GM06990 (cell line): Measurements from ENCODE around the gene KIF3A.

ENCODE experiments used
- DNase-seq: peaks from one replicate; pipeline ENCODE4 v3.0.0-alpha.2; 2011; ENCODE audit not compliant: insufficient read length; ENCODE audit errors: extremely low read depth
- H3K27me3 ChIP-seq: replicated peaks from 2 replicates; pipeline ENCODE4 v1.6.0; 2011; ENCODE audit warnings: low read length; ENCODE audit not compliant: control insufficient read depth, insufficient read depth
- H3K36me3 ChIP-seq: 2 replicates; pipeline ENCODE4 v1.5.1; 2011; ENCODE audit warnings: low read length; ENCODE audit not compliant: control insufficient read depth, insufficient read depth
- H3K4me3 ChIP-seq: replicated peaks from 2 replicates; pipeline ENCODE4 v1.5.1; 2011; ENCODE audit warnings: low read depth, mild to moderate bottlenecking, control low read depth, low read length
- CTCF ChIP-seq: IDR thresholded peaks from 2 replicates; pipeline ENCODE4 v1.5.1; 2011; ENCODE audit warnings: low read length, control low read depth, mild to moderate bottlenecking, inconsistent platforms; ENCODE audit not compliant: insufficient read depth, poor library complexity, severe bottlenecking

The KIF3A gene

DNA sequence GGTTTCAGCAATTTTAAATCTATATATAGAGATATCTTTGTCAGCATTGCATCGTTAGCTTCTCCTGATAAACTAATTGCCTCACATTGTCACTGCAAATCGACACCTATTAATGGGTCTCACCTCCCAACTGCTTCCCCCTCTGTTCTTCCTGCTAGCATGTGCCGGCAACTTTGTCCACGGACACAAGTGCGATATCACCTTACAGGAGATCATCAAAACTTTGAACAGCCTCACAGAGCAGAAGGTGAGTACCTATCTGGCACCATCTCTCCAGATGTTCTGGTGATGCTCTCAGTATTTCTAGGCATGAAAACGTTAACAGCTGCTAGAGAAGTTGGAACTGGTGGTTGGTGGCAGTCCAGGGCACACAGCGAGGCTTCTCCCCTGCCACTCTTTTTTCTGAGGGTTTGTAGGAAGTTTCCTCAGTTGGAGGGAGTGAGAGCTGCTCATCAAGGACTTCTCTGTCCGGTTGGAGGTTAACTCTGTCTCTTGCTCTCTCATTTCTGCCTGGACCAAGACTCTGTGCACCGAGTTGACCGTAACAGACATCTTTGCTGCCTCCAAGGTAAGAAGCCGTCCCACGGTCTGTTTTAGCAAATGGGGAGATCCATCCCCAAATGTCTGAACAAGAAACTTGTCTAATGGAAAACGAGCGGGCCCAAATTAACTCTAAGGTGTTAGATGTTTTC, 63.3 kb downstream of the KIF3A start, which contains the start of gene IL4:
Gene IL4 (plus strand): TSS at position 51 of the 692 bp plus-strand sequence. CDS start 62 bp downstream, at position 113.
- Histone ChIP-seq H3K36me3 (no peaks in the 10 kb centered on the region), H3K27me3 (no peaks in the 10 kb centered on the region), H3K4me3 (peak within 1 kb of the TSS; percentile 61)
- no peak for TF ChIP-seq CTCF
- no peak for DNase-seq

GRCh38 chr5:132673488-132673887, 63.9 kb downstream of the KIF3A start:
- Histone ChIP-seq H3K4me3 (no peak overlapping the region), H3K36me3 (no peaks in the 10 kb centered on the region), H3K27me3 (no peaks in the 10 kb centered on the region)
- no peak for TF ChIP-seq CTCF
- DNase-seq, result no peak

DNA sequence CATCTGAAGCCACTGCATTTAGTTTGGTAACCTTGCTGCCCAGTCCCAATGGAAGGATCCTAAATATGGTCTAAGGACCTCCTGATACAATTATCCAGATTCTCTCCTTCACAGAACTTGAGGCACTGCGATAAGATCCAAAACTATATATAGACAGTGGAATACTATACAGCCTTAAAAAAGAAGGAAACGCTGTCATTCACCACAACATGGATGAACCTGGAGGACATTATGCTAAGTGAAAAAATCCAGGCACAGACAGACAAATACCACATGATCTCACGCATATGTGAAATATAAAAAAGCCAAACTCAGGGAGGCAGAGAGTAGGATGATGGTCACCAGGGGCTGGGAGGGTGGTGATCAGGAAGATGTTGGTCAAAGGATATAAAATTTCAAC, 66.3 kb downstream of the KIF3A start:
- TF ChIP-seq CTCF, result no peak
- no peak for DNase-seq
- Histone ChIP-seq H3K27me3 (no peaks in the 10 kb centered on the region), H3K4me3 (no peak overlapping the region), H3K36me3 (no peaks in the 10 kb centered on the region)

DNA sequence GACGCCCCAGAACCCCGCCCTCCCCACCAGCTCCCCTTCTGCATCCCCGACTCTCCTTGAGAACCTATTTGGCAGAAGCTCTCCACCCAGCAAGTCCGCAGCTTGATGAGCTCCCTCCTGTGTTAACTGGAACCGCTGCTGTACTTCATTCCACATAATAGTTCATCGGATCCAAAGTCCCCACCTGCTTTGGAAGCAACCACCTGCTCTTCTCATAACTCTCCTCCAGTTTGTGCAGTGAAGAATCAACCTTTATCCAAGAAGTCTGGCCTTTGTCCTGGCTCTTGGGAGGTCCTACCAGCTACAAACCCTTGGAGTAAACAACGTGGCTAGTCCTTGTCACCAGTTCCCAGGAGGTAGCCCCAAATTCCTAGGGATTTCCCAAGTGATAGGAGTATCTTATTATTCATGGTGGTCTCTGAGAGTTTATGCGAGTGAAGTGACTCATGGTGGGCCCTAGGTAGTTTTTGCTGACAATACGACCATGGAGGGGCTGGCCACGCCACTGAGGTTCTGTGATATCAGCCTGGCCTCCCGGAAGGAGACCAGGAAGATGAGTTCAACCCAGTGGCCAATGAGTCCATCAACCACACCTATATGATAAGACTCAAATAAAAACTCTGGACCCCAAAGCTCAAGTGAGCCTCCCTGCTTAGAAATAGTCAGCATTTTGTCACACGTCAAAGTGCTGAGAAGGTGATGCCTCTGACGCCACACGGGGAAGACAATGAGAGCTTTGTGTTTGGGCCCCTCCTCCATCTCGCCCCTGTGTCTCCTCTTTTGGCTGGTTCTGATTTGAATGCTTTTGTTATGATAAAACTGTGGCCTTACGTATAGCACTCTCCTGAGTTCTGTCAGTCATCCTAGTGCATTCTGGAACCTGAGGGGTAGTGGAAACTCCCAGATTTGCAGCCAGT, 67.1 kb downstream of the KIF3A start:
- TF ChIP-seq CTCF, result no peak
- H3K36me3 ChIP-seq, result no peaks in the 10 kb centered on the region
- no peak overlapping the region for H3K4me3 ChIP-seq
- no peak for DNase-seq
- no peaks in the 10 kb centered on the region for H3K27me3 ChIP-seq

- DNase-seq, result no peak
- Histone ChIP-seq H3K27me3 (no peaks in the 10 kb centered on the region), H3K4me3 (no peak overlapping the region), H3K36me3 (no peaks in the 10 kb centered on the region)
- TF ChIP-seq CTCF, result no peak
These were observed 67.9 kb downstream of the KIF3A start for GRCh38 chr5:132669455-132669820.
